ENCODE results near the gene IRF9.

DNA sequence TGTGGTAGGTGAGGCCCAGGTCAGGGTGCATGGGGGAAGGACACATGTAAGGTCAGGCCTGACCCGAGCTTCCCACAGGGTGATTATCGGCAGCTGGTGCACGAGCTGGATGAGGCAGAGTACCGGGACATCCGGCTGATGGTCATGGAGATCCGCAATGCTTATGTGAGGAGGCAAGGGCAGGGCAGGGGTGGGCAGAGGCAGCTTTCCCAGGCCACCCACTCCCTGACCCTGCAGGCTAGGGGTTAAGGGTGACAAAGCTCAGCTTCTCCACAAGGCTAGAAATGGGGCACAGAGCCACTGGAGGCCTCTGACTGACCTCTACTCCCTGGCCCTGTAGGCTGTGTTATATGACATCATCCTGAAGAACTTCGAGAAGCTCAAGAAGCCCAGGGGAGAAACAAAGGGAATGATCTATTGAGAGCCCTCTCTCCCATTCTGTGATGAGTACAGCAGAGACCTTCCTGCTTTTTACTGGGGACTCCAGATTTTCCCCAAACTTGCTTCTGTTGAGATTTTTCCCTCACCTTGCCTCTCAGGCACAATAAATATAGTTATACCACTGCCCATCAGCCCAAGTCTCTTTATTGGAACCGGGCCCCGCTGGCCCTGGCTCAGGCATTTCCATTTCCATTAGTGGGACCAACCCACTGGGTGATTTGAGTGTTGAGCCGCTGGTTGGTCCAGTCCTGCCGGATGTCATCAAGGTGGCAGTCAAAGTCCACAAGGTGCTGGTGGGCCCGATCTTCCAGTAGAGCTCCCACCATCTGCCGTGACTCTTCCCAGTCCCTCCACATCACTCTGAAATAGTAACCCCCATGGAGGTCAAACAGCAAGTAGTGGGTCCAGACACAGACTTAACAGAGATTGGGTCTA, 22.4 kb upstream of the IRF9 start:
- TF ChIP-seq, protein P1, sequence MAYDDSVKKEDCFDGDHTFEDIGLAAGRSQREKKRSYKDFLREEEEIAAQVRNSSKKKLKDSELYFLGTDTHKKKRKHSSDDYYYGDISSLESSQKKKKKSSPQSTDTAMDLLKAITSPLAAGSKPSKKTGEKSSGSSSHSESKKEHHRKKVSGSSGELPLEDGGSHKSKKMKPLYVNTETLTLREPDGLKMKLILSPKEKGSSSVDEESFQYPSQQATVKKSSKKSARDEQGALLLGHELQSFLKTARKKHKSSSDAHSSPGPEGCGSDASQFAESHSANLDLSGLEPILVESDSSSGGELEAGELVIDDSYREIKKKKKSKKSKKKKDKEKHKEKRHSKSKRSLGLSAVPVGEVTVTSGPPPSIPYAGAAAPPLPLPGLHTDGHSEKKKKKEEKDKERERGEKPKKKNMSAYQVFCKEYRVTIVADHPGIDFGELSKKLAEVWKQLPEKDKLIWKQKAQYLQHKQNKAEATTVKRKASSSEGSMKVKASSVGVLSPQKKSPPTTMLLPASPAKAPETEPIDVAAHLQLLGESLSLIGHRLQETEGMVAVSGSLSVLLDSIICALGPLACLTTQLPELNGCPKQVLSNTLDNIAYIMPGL (CRISPR knock-in tag; IDR thresholded peaks at IDR 0.05) = no peak
- TF ChIP-seq, protein P2, sequence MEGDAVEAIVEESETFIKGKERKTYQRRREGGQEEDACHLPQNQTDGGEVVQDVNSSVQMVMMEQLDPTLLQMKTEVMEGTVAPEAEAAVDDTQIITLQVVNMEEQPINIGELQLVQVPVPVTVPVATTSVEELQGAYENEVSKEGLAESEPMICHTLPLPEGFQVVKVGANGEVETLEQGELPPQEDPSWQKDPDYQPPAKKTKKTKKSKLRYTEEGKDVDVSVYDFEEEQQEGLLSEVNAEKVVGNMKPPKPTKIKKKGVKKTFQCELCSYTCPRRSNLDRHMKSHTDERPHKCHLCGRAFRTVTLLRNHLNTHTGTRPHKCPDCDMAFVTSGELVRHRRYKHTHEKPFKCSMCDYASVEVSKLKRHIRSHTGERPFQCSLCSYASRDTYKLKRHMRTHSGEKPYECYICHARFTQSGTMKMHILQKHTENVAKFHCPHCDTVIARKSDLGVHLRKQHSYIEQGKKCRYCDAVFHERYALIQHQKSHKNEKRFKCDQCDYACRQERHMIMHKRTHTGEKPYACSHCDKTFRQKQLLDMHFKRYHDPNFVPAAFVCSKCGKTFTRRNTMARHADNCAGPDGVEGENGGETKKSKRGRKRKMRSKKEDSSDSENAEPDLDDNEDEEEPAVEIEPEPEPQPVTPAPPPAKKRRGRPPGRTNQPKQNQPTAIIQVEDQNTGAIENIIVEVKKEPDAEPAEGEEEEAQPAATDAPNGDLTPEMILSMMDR (IDR thresholded peaks at IDR 0.05) = no peak
- no peak for TF ChIP-seq TCF7 (CRISPR knock-in tag; IDR thresholded peaks at IDR 0.05; ENCODE audit: low read depth)
- TF ChIP-seq, protein P3, sequence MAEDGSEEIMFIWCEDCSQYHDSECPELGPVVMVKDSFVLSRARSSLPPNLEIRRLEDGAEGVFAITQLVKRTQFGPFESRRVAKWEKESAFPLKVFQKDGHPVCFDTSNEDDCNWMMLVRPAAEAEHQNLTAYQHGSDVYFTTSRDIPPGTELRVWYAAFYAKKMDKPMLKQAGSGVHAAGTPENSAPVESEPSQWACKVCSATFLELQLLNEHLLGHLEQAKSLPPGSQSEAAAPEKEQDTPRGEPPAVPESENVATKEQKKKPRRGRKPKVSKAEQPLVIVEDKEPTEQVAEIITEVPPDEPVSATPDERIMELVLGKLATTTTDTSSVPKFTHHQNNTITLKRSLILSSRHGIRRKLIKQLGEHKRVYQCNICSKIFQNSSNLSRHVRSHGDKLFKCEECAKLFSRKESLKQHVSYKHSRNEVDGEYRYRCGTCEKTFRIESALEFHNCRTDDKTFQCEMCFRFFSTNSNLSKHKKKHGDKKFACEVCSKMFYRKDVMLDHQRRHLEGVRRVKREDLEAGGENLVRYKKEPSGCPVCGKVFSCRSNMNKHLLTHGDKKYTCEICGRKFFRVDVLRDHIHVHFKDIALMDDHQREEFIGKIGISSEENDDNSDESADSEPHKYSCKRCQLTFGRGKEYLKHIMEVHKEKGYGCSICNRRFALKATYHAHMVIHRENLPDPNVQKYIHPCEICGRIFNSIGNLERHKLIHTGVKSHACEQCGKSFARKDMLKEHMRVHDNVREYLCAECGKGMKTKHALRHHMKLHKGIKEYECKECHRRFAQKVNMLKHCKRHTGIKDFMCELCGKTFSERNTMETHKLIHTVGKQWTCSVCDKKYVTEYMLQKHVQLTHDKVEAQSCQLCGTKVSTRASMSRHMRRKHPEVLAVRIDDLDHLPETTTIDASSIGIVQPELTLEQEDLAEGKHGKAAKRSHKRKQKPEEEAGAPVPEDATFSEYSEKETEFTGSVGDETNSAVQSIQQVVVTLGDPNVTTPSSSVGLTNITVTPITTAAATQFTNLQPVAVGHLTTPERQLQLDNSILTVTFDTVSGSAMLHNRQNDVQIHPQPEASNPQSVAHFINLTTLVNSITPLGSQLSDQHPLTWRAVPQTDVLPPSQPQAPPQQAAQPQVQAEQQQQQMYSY (CRISPR knock-in tag; IDR thresholded peaks at IDR 0.05) = no peak
- TF ChIP-seq ZNF317 (CRISPR knock-in tag; IDR thresholded peaks at IDR 0.05; ENCODE audit: borderline replicate concordance, low read depth) = no peak
- TF ChIP-seq ZNF219 (CRISPR knock-in tag; IDR thresholded peaks at IDR 0.05; ENCODE audit: borderline replicate concordance) = no peak
- TF ChIP-seq GABPB1 (CRISPR knock-in tag; IDR thresholded peaks at IDR 0.05) = no peak
- TF ChIP-seq, protein P4, sequence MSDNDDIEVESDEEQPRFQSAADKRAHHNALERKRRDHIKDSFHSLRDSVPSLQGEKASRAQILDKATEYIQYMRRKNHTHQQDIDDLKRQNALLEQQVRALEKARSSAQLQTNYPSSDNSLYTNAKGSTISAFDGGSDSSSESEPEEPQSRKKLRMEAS (CRISPR knock-in tag; IDR thresholded peaks at IDR 0.05) = no peak
- TF ChIP-seq ETV6 (CRISPR knock-in tag; IDR thresholded peaks at IDR 0.05) = no peak
- TF ChIP-seq, protein P5, sequence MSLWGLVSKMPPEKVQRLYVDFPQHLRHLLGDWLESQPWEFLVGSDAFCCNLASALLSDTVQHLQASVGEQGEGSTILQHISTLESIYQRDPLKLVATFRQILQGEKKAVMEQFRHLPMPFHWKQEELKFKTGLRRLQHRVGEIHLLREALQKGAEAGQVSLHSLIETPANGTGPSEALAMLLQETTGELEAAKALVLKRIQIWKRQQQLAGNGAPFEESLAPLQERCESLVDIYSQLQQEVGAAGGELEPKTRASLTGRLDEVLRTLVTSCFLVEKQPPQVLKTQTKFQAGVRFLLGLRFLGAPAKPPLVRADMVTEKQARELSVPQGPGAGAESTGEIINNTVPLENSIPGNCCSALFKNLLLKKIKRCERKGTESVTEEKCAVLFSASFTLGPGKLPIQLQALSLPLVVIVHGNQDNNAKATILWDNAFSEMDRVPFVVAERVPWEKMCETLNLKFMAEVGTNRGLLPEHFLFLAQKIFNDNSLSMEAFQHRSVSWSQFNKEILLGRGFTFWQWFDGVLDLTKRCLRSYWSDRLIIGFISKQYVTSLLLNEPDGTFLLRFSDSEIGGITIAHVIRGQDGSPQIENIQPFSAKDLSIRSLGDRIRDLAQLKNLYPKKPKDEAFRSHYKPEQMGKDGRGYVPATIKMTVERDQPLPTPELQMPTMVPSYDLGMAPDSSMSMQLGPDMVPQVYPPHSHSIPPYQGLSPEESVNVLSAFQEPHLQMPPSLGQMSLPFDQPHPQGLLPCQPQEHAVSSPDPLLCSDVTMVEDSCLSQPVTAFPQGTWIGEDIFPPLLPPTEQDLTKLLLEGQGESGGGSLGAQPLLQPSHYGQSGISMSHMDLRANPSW (CRISPR knock-in tag; conservative IDR thresholded peaks at IDR 0.05; ENCODE audit: low read depth) = no peak

Measured in WTC11 (cell line).